Muscle layer of colon (tissue), 2 donors: ENCODE data around the gene YOD1.

Experiments
- H3K27ac ChIP-seq: one replicate; pipeline ENCODE4 v1.7.0; 2013; ENCODE audit warnings: low read depth, mild to moderate bottlenecking, low read length, moderate library complexity
- H3K27me3 ChIP-seq, 2 donors: one replicate each; pipeline ENCODE4 v1.7.0; 2013; ENCODE audit warnings: low read length in 2 of 2, mild to moderate bottlenecking in 2 of 2; ENCODE audit not compliant: insufficient read depth in 2 of 2, control insufficient read depth in 1 of 2
- H3K36me3 ChIP-seq: one replicate; pipeline ENCODE4 v1.7.0; 2013; ENCODE audit warnings: mild to moderate bottlenecking, low read length; ENCODE audit not compliant: insufficient read depth
- H3K4me1 ChIP-seq: one replicate; pipeline ENCODE4 v1.7.0; 2013; ENCODE audit warnings: mild to moderate bottlenecking, low read length; ENCODE audit not compliant: insufficient read depth
- H3K4me3 ChIP-seq, 2 donors: one replicate each; pipeline ENCODE4 v1.7.0; 2013; ENCODE audit warnings: low read length in 2 of 2, low read depth in 1 of 2, mild to moderate bottlenecking in 1 of 2, moderate library complexity in 1 of 2
- H3K9ac ChIP-seq: one replicate; pipeline ENCODE4 v1.7.0; 2013; ENCODE audit warnings: low read length
- H3K9me3 ChIP-seq: one replicate; pipeline ENCODE4 v1.7.0; 2013; ENCODE audit warnings: mild to moderate bottlenecking, low read length
- donor health status: abdominal sarcoma.
- donor health status: Adenocarcinoma of cecum.

The YOD1 gene

DNA sequence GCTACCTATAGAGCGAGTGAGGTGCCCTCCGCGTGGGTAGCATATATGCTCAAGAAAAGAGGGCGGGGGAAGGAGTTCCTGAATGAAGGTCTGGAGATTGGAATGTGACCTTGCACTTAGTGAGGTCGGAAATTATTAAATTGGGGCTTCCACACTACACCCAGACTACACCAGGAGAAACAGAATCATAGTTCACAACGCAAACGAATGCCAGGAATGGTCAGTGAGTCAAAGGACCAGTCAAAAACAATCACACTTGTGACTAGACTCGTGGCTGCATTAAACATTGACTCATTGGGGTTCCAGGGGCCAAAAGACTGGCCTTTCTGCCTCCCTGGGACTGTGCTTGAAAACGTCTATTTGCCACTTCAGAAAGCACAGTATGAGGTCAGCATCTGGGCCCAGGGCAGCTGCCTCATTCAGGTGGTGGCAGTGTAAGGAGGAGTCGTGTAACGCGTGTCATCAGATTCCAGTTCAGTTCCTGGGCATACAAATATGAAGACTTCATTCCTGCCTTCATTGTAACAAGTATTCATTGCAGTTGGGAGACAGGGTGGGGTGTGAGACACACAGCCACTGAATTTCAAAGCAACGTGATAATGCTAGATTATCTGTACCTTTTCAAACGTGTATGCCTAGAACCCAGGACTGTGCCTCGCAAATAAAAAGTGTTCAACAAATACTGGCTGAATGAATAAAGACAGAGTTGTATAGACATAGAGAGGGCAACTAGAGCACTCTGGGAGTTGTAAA is at the start of gene YOD1:
TSS of gene YOD1 (minus strand) at position 18 of the 753 bp plus-strand sequence. CDS start 178 bp downstream, outside the sequence.
- peaks cover 35% of the 10 kb centered on the region for H3K4me1 ChIP-seq
- H3K27me3 ChIP-seq: no peaks in the 10 kb centered on the region
- H3K27ac ChIP-seq: peak within 1 kb of the TSS; percentile 87
- H3K36me3 ChIP-seq: peaks cover 18% of the 10 kb centered on the region
- peak within 1 kb of the TSS; percentile 91 for H3K9ac ChIP-seq
- H3K9me3 ChIP-seq: no peaks in the 10 kb centered on the region
- H3K4me3 ChIP-seq: peak within 1 kb of the TSS; percentile 60 to 96

DNA sequence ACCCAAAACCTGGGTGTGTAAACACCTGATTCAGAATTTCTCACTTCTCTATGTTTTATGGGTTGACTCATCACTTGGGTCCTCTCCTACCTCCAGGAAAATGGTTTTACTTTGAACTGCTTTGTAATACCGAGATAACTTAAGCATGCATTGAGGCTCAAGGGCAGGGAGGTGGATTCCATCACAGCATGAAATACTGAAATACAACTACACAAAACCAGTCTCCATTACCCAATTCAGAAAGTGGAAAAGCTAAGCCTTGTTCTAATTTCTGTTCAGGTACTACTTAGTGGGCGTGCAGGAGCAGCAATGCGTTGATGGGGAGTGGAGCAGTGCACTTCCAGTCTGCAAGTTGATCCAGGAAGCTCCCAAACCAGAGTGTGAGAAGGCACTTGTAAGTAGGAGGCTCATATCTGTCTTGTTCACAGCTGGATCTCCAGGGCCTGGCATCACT is 46.9 kb upstream of the YOD1 start:
- no peaks in the 10 kb centered on the region for H3K27me3 ChIP-seq
- H3K36me3 ChIP-seq: no peaks in the 10 kb centered on the region
- no peaks in the 10 kb centered on the region for H3K4me1 ChIP-seq
- no peak overlapping the region for H3K4me3 ChIP-seq
- H3K27ac ChIP-seq: no peak overlapping the region
- no peak overlapping the region for H3K9ac ChIP-seq
- H3K9me3 ChIP-seq: no peaks in the 10 kb centered on the region

- no peaks in the 10 kb centered on the region for H3K27me3 ChIP-seq
- H3K27ac ChIP-seq: no peak overlapping the region
- H3K9me3 ChIP-seq: no peaks in the 10 kb centered on the region
- H3K9ac ChIP-seq: no peak overlapping the region
- H3K4me3 ChIP-seq: no peak overlapping the region
- no peaks in the 10 kb centered on the region for H3K4me1 ChIP-seq
- no peaks in the 10 kb centered on the region for H3K36me3 ChIP-seq
Observed at GRCh38 chr1:207093944-207094343, 42.9 kb upstream of the YOD1 start.

GRCh38 chr1:207091200-207091908 is 40.3 kb upstream of the YOD1 start:
- H3K27ac ChIP-seq: no peak overlapping the region
- no peaks in the 10 kb centered on the region for H3K27me3 ChIP-seq
- H3K9me3 ChIP-seq: no peaks in the 10 kb centered on the region
- H3K9ac ChIP-seq: no peak overlapping the region
- no peaks in the 10 kb centered on the region for H3K4me1 ChIP-seq
- no peaks in the 10 kb centered on the region for H3K36me3 ChIP-seq
- no peak overlapping the region for H3K4me3 ChIP-seq

- Histone ChIP-seq H3K9me3 (no peaks in the 10 kb centered on the region), H3K27ac (no peak overlapping the region), H3K9ac (no peak overlapping the region), H3K27me3 (no peaks in the 10 kb centered on the region), H3K4me3 (no peak overlapping the region), H3K4me1 (no peaks in the 10 kb centered on the region), H3K36me3 (no peaks in the 10 kb centered on the region)
Observed at GRCh38 chr1:207089627-207090355, 38.8 kb upstream of the YOD1 start.

- Histone ChIP-seq H3K4me3 (no peak within 1 kb of the TSS), H3K4me1 (no peaks in the 10 kb centered on the region), H3K9ac (no peak within 1 kb of the TSS), H3K9me3 (no peaks in the 10 kb centered on the region), H3K27ac (no peak within 1 kb of the TSS), H3K36me3 (no peaks in the 10 kb centered on the region), H3K27me3 (no peaks in the 10 kb centered on the region)
Observed at GRCh38 chr1:207088701-207089626, 38.0 kb upstream of the YOD1 start, which contains the start of gene C4BPB. Gene C4BPB (plus strand): TSS chr1:207088860. CDS start chr1:207089532, 672 bp downstream.

DNA sequence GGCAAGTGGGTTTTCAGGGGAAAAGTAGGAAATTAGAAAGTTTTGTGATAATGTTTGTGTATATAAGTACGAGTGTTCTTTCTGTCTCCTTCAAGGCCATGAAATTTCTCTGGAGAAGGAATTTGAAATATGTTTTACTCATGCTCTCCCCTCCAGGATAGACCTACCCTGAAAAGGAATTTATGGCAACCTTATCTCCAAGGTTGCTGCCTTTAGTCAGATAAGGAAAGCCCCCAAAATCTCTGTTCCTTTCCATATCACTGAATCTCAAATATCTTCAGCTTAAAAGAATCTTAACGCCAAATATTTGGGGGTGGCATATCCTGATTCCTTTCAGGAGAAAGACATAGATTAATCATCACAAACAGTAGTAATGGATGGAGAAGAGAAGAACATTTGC is 37.2 kb upstream of the YOD1 start:
- H3K9ac ChIP-seq: no peak overlapping the region
- no peaks in the 10 kb centered on the region for H3K27me3 ChIP-seq
- no peaks in the 10 kb centered on the region for H3K4me1 ChIP-seq
- no peaks in the 10 kb centered on the region for H3K36me3 ChIP-seq
- H3K4me3 ChIP-seq: no peak overlapping the region
- H3K9me3 ChIP-seq: no peaks in the 10 kb centered on the region
- no peak overlapping the region for H3K27ac ChIP-seq

- Histone ChIP-seq H3K27me3 (no peaks in the 10 kb centered on the region), H3K4me3 (no peak overlapping the region), H3K4me1 (no peaks in the 10 kb centered on the region), H3K9me3 (no peaks in the 10 kb centered on the region), H3K9ac (no peak overlapping the region), H3K27ac (no peak overlapping the region), H3K36me3 (no peaks in the 10 kb centered on the region)
Observed at GRCh38 chr1:207085887-207086286, 34.9 kb upstream of the YOD1 start.

GRCh38 chr1:207084701-207085180 is 33.7 kb upstream of the YOD1 start:
- Histone ChIP-seq H3K9me3 (no peaks in the 10 kb centered on the region), H3K4me3 (no peak overlapping the region), H3K4me1 (no peaks in the 10 kb centered on the region), H3K27me3 (no peaks in the 10 kb centered on the region), H3K36me3 (no peaks in the 10 kb centered on the region), H3K27ac (no peak overlapping the region), H3K9ac (no peak overlapping the region)

- no peaks in the 10 kb centered on the region for H3K36me3 ChIP-seq
- H3K9ac ChIP-seq: no peak overlapping the region
- H3K27ac ChIP-seq: no peak overlapping the region
- no peaks in the 10 kb centered on the region for H3K9me3 ChIP-seq
- H3K4me1 ChIP-seq: no peaks in the 10 kb centered on the region
- no peaks in the 10 kb centered on the region for H3K27me3 ChIP-seq
- H3K4me3 ChIP-seq: no peak overlapping the region
Observed at GRCh38 chr1:207084232-207084631, 33.2 kb upstream of the YOD1 start.
